Hematopoietic multipotent progenitor cell treated with erythropoietin and hydrocortisone succinate and interleukin-3 and kit ligand, for 8 days (in vitro differentiated cells): ENCODE data around the gene CCND2.
A peak's percentile ranks its signal among the peaks of the same experiment; 100 is the strongest.

Experiments used
- DNase-seq: peaks from one replicate; pipeline ENCODE4 v3.0.0-alpha.2; 2015

Gene CCND2

DNA sequence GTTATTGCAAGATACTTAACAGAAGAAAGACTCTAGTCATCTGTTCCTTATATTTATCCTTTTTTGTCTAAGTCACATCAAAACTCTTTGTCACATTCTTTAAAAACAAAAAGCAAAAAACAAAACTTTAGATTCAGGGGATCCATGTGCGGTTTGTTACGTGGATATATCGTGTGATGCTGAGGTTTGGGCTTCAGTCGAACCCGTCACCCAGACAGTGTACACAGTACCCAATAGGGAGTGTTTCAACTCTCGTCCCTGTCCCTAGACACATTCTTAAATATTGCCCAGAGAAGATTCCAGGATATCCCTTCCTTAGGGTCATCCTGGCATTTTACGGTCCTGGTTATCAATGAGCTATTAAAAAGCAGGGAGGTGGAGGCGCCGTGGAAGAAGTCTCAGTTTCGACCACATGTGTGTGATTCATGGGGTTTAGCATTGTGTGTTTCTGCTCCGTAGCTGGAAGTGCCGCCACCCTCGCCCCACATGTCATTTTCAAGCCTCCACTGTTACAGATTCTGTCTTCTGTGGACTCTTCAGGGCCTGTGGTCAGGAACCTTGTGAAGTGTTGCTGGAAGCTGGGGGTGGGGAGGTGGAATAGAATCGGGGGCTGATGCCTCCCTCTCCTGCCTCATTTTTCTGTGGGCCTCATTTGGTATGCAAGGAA lies 19.9 kb downstream of the CCND2 start:
- no peak for DNase-seq

- no peak for DNase-seq
Observed at GRCh38 chr12:4293966-4294505, 20.5 kb downstream of the CCND2 start.

GRCh38 chr12:4296751-4297150 lies 23.2 kb downstream of the CCND2 start:
- DNase-seq = no peak

DNA sequence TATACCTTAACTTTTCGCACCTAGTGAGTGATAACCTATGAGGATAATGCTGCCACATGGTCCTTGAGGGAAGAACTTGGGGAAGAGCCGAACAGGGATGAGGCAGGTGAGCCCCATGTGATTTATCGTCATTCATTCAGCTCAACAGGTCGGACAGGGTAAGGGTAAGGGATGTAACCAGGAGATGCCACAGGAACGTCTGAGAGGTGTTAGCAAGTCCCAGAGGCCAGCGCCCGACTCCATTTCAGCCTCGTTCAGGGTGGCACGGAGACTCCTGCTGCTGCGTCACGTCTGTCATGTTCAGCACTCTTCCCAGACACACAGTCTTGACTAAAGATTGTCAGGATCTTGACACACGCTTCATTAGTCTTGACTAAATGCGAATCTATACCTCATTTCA lies 24.1 kb downstream of the CCND2 start:
- no peak for DNase-seq

GRCh38 chr12:4300883-4301282 lies 27.3 kb downstream of the CCND2 start:
- no peak for DNase-seq

GRCh38 chr12:4301932-4302501 lies 28.5 kb downstream of the CCND2 start:
- no peak for DNase-seq

- DNase-seq = no peak
Observed at GRCh38 chr12:4302881-4303280, 29.3 kb downstream of the CCND2 start.

DNA sequence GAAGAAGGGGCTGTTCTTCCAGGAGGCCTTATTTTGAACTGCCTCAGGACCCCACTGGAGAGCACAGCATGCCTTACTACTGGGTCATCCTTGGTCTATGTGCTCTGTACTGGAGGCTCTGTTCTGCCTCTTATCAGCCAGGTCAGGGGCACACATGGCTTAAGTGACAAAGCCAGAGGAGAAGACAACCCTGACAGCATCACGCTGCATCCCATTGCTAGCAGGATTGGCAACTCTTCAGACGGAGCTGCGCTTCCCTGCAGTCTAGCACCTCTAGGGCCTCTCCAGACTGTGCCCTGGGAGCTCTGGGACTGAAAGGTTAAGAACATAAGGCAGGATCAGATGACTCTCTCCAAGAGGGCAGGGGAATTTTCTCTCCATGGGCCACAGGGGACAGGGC lies 30.2 kb downstream of the CCND2 start:
- DNase-seq = no peak

DNA sequence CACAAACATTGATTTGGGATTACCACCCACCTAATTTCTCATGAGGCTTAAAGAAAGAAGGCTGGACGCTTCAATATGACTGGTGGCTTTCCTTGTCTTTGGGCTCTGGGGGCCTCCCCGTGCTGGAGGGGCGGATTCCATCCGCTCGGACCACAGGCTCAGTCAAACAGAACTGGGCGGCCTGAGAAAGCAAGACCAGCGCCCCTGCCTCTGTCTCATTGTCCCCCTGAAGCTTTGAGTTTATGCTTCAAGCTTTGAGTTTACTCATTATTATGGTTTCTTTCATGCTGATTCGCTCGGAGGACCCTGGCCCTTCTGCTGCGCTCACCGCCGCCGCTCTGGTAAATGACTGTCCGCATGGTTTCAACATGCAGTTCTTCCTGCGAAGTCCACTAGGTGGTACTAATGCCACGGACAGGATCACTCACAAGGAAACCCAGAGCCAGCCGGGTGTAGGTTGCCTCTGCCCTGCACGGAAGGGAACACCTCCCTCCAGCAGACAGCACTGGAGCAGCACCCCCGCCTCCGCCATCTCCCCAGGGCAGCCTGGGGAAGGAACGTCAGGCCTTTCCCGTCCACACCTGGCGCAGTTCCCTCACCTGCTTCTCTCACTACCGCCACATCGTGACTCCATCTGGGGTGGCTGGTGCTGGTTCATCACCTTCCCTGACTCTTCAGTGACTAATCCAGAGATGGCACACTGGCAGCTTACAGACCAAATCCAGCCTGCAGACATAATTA lies 34.2 kb downstream of the CCND2 start:
- DNase-seq = peak; percentile 47

GRCh38 chr12:4308334-4308950 lies 34.9 kb downstream of the CCND2 start:
- no peak for DNase-seq

DNA sequence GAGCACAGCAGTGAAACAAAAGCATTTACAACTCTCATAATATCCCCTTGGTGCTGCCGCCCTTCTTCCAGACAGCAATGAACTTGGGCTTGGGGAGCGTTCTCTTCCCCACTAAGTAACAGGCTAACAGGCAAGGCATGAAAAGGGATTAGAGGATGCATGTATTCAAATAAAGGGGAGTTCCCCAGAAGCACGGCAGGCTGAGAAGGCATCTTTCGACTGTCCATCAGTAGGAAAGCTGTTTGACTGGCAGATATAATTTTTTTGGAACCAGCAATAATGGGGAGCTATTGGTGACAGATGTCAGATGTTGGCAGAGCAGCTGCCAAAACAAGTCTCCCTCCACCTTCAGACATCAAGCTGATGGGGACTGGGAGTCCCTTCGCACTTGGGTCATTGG lies 38.2 kb downstream of the CCND2 start:
- DNase-seq = no peak

- DNase-seq = no peak
Observed at GRCh38 chr12:4312251-4312650, 38.7 kb downstream of the CCND2 start.

GRCh38 chr12:4320497-4320852 lies 46.9 kb downstream of the CCND2 start:
- no peak for DNase-seq

DNA sequence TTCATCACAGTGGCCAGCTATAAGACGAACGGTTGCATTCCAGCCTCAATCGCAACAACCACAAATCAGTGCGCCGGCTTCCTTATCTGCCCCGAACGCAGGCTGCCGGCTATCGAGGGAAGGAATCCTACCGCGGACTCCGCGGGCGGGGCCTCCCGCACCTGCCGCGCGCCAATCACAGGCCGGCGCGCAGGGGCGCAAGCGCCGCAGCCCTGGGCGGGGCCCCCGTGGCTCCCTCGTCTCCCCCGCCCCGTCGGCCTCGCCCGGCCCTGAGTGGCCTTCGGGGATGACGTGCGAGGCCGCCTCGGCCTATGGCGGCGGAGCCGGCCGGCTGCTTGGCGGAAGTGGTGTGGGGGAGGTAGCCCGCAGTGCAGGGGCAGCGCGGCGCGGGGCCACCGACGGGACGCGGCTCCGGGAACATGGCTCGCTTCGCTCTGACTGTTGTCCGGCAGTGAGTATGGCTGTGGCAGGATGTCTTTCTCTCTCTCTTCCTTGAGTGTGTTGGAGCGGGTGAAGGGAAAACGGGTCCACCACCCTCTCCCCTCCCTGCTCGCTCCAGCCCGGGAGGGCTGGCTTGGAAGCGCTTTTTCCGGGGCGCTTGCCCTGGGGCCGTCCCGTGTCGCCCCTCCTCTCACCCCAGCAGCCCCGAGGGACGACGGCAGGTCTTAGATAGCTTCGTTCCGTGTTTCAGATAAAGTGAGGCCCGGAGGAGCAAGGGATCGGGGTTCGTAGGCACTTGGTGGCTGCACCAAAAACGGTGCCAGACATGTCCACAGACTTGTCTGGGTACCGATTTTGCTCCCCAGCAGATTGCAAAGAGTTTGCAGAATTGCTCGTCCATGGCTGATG lies 47.5 kb downstream of the CCND2 start, which contains the start of gene TIGAR:
Gene TIGAR (plus strand): TSS at position 361 of the 849 bp plus-strand sequence. CDS start 59 bp downstream, at position 420.
- DNase-seq = peak; percentile 87

DNA sequence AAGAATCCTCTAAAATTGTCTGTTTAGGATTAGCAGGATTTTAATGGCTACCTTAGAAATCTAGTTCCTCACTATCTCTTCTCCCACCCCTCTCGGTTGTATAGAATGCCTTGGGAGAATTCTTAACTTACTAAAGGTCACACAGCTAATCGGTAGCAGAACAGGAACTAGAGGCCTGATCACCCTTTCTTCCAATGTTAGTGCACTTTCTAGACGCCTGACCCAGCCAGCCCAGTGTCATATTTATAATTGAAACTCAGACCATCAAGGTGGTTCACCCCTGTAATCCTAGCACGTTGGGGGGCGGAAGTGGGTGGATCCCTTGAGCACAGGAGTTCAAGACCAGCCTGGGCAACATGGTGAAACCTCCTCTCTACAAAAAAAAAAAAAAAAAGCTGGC lies 49.2 kb downstream of the CCND2 start:
- no peak for DNase-seq
